Calu3 (cell line): ENCODE measurements around the gene ELF4. TPM values are rescaled to one million over a fixed set of nuclear protein-coding genes. Genes with fewer than 3 reads are reported as not detected.

Experiments
- BruUV-seq: library from RNA; stranded (reverse); fragments of 400-500 nt; replicated peaks from 2 replicates; lab custom pipeline; 2021; lab: Mats Ljungman, UMichigan
- CTCF ChIA-PET: fragments of 300-600 bp; sonication (Branson Sonifier 250); formaldehyde crosslinking; loops from one replicate; lab custom pipeline; 2022; ENCODE audit warnings: antibody characterized with exemption; lab: Charles Lee
- DNase-seq: peaks from one replicate; pipeline ENCODE4 v3.0.0; 2022
- H3K27ac Mint-ChIP-seq: one replicate; pipeline ENCODE4 v1.8.0; 2022; ENCODE audit warnings: mixed read lengths; ENCODE audit not compliant: unreplicated experiment
- H3K27me3 Mint-ChIP-seq: one replicate; pipeline ENCODE4 v1.8.0; 2022; ENCODE audit warnings: mixed read lengths; ENCODE audit not compliant: unreplicated experiment
- H3K36me3 Mint-ChIP-seq: one replicate; pipeline ENCODE4 v1.8.0; 2022; ENCODE audit warnings: mild to moderate bottlenecking, moderate library complexity, mixed read lengths; ENCODE audit not compliant: insufficient read depth, unreplicated experiment
- H3K4me1 Mint-ChIP-seq: one replicate; pipeline ENCODE4 v1.8.0; 2022; ENCODE audit warnings: mild to moderate bottlenecking, low read depth, mixed read lengths; ENCODE audit not compliant: unreplicated experiment
- H3K4me3 Mint-ChIP-seq: one replicate; pipeline ENCODE4 v1.8.0; 2022; ENCODE audit warnings: mild to moderate bottlenecking, low read depth, moderate library complexity, mixed read lengths; ENCODE audit not compliant: unreplicated experiment
- H3K9me3 Mint-ChIP-seq: one replicate; pipeline ENCODE4 v1.8.0; 2022; ENCODE audit warnings: low read depth, mixed read lengths; ENCODE audit not compliant: unreplicated experiment
- CTCF ChIP-seq: fragments of 200-600 bp; IDR thresholded peaks from one replicate; pipeline ENCODE4 v1.8.0; 2022; ENCODE audit warnings: antibody characterized with exemption; ENCODE audit not compliant: unreplicated experiment
- intact Hi-C: fragments of 100-400 bp; cut with micrococcal nuclease; formaldehyde crosslinking; loops from one replicate; pipeline ENCODE4 v1.10.0; 2022; ENCODE audit not compliant: unreplicated experiment
- total RNA-seq: library from RNA; stranded (reverse); gene quantifications from 2 replicates; pipeline ENCODE4 v1.2.3, GENCODE V29; 2022

The ELF4 gene
- total RNA-seq, 1 experiment from 2014 or later: 21.0 TPM

- no peaks in the 10 kb centered on the region for H3K4me1 Mint-ChIP-seq
- no peak for DNase-seq
- TF ChIP-seq CTCF: no peak
- peaks cover 10% of the 10 kb centered on the region for H3K36me3 Mint-ChIP-seq
- no peak overlapping the region for H3K27ac Mint-ChIP-seq
- no TSS peak for BruUV-seq
- no peak overlapping the region for H3K4me3 Mint-ChIP-seq
- no peaks in the 10 kb centered on the region for H3K27me3 Mint-ChIP-seq
- intact Hi-C loops: no loop called here
- H3K9me3 Mint-ChIP-seq: no peaks in the 10 kb centered on the region
- CTCF ChIA-PET: no interaction called here
Measured at GRCh38 chrX:130057209-130057608, 53.1 kb downstream of the ELF4 start.

- H3K9me3 Mint-ChIP-seq: no peaks in the 10 kb centered on the region
- no TSS peak for BruUV-seq
- no peak overlapping the region for H3K27ac Mint-ChIP-seq
- CTCF ChIA-PET: no interaction called here
- H3K27me3 Mint-ChIP-seq: no peaks in the 10 kb centered on the region
- no peak for TF ChIP-seq CTCF
- H3K4me1 Mint-ChIP-seq: no peaks in the 10 kb centered on the region
- peaks cover 15% of the 10 kb centered on the region for H3K36me3 Mint-ChIP-seq
- no peak overlapping the region for H3K4me3 Mint-ChIP-seq
- intact Hi-C loops: no loop called here
- DNase-seq: no peak
Measured at GRCh38 chrX:130055899-130056298, 54.4 kb downstream of the ELF4 start.

GRCh38 chrX:130055103-130055502 is 55.2 kb downstream of the ELF4 start:
- Mint-ChIP-seq H3K4me1 (no peaks in the 10 kb centered on the region), H3K4me3 (no peak overlapping the region), H3K27me3 (no peaks in the 10 kb centered on the region), H3K9me3 (no peaks in the 10 kb centered on the region), H3K36me3 (peaks cover 10% of the 10 kb centered on the region), H3K27ac (no peak overlapping the region)
- CTCF ChIA-PET: no interaction called here
- no peak for DNase-seq
- no peak for TF ChIP-seq CTCF
- intact Hi-C loops: no loop called here
- no TSS peak for BruUV-seq

- CTCF ChIA-PET: no interaction called here
- no peaks in the 10 kb centered on the region for H3K9me3 Mint-ChIP-seq
- no TSS peak for BruUV-seq
- no peak overlapping the region for H3K4me3 Mint-ChIP-seq
- no peaks in the 10 kb centered on the region for H3K4me1 Mint-ChIP-seq
- no peak overlapping the region for H3K27ac Mint-ChIP-seq
- intact Hi-C loops: no loop called here
- TF ChIP-seq CTCF: no peak
- no peak for DNase-seq
- peaks cover 4% of the 10 kb centered on the region for H3K36me3 Mint-ChIP-seq
- H3K27me3 Mint-ChIP-seq: no peaks in the 10 kb centered on the region
Measured at GRCh38 chrX:130053236-130053635, 57.1 kb downstream of the ELF4 start.
